Sigmoid colon (tissue), 7 donors: Measurements from ENCODE around the gene WDFY2. TPM values are rescaled to one million over a fixed set of nuclear protein-coding genes. Genes with fewer than 3 reads are reported as not detected.

Experiments
- DNase-seq: peaks from one replicate; pipeline ENCODE4 v3.0.0-alpha.2; 2019
- H3K27ac ChIP-seq, 4 donors: fragments of 200-600 bp; sonication (generic); one replicate each; pipeline ENCODE4 v1.5.1; 2016 to 2019; ENCODE audit warnings: mild to moderate bottlenecking in 1 of 4
- H3K27me3 ChIP-seq, 3 donors: fragments of 200-600 bp; sonication (generic); one replicate each; pipeline ENCODE4 v1.5.1; 2019; ENCODE audit warnings: mild to moderate bottlenecking in 1 of 3
- H3K36me3 ChIP-seq, 4 donors: fragments of 200-600 bp; sonication (generic); one replicate each; pipeline ENCODE4 v1.5.1; 2016 to 2019
- H3K4me1 ChIP-seq, 4 donors: fragments of 200-600 bp; sonication (generic); one replicate each; pipeline ENCODE4 v1.5.1; 2017 to 2019
- H3K4me3 ChIP-seq, 4 donors: fragments of 200-600 bp; sonication (generic); one replicate each; pipeline ENCODE4 v1.5.1; 2017 to 2019; ENCODE audit warnings: mild to moderate bottlenecking in 2 of 4, moderate library complexity in 1 of 4
- H3K9me3 ChIP-seq, 4 donors: fragments of 200-600 bp in 3 of 4; sonication (generic) in 3 of 4; one replicate each; pipeline versions ENCODE4 v1.5.1 to v1.6.1; 2013 to 2019
- EP300 ChIP-seq, 4 donors: sonication (generic); formaldehyde crosslinking; IDR thresholded peaks; one replicate each; pipeline ENCODE4 v1.6.1; 2017; ENCODE audit warnings: antibody characterized with exemption in 4 of 4
- POLR2A ChIP-seq, 2 donors: fragments of 450-650 bp; IDR thresholded peaks; one replicate each; pipeline ENCODE4 v1.6.1; 2016; ENCODE audit warnings: antibody characterized with exemption in 2 of 2, mild to moderate bottlenecking in 2 of 2, moderate library complexity in 2 of 2
- POLR2AphosphoS5 ChIP-seq, 4 donors: sonication (generic); formaldehyde crosslinking; IDR thresholded peaks; one replicate each; pipeline ENCODE4 v1.6.1; 2017; ENCODE audit warnings: antibody characterized with exemption in 4 of 4
- WGBS, 2 donors: extraction: QIAGEN DNeasy Blood & Tissue Kit; methylation state at CpG; one replicate each; pipeline ENCODE4 v1.1.7; 2013; 5-methylcytosine and 5-hydroxymethylcytosine counted together
- intact Hi-C: fragments of 100-400 bp; cut with DNase I; formaldehyde crosslinking; loops from one replicate; pipeline ENCODE4 v1.15.1; 2023
- polyA plus RNA-seq, 3 donors: library from polyadenylated mRNA; stranded (reverse); fragments of 200-250 nt; gene quantifications; one replicate each; pipeline ENCODE4 v1.2.3, GENCODE V29; 2013
- total RNA-seq, 4 donors: library from RNA; depleted of rRNA; stranded (reverse); fragments of >200 nt; gene quantifications; one replicate each; pipeline ENCODE4 v1.1.0, GENCODE V29; 2016
- TF ChIP-seq, protein P1 (sequence below), 4 experiments: fragments of 450-650 bp in 3 of 4; fragments of 200-600 bp in 1 of 4; IDR thresholded peaks; one replicate each; pipeline ENCODE4 v1.5.1; 2016 to 2019; ENCODE audit warnings: antibody characterized with exemption in 4 of 4, mild to moderate bottlenecking in 3 of 4, moderate library complexity in 2 of 4
- donor health status: healthy with polysubstance abuse.
- donor health status: Bipolar disorder and iron deficiency.
- donor health status: healthy.

Gene WDFY2
- total and polyA plus RNA-seq, 7 donors = 0.60 to 18.3 (median 7.3) TPM

DNA sequence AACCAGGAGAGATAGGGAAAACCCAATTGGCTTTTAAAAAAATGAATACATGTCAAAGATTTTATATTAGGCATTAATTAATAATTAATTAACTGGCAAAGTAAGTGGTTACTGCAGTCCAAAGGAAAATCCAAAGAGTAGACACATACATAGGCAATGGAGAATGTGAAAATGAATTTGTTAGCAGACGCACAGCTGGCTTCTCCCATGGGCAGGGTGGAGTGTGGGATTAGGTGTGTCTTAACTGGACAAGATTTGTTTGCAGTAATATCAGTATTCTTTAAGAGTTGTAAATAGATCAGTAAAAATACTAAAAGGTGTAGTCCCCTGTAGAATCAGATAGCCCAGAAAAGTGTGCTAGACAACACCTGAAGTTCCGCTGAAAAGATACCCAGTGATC, 161.0 kb downstream of the WDFY2 start:
- 96 to 97% methylated on average over 2 of the region's 2 CpGs for WGBS, 2 donors
- Histone ChIP-seq H3K27me3 (no peaks in the 10 kb centered on the region), H3K4me3 (no peak overlapping the region), H3K27ac (no peak overlapping the region), H3K4me1 (peaks cover 0 to 19% (median 9%) of the 10 kb centered on the region in 4 donors), H3K9me3 (peaks cover 0 to 8% (median 0%) of the 10 kb centered on the region in 4 donors), H3K36me3 (peaks cover 0 to 12% (median 0%) of the 10 kb centered on the region in 4 donors)
- intact Hi-C loops = no loop called here
- no peak for DNase-seq
- TF ChIP-seq, protein P1, sequence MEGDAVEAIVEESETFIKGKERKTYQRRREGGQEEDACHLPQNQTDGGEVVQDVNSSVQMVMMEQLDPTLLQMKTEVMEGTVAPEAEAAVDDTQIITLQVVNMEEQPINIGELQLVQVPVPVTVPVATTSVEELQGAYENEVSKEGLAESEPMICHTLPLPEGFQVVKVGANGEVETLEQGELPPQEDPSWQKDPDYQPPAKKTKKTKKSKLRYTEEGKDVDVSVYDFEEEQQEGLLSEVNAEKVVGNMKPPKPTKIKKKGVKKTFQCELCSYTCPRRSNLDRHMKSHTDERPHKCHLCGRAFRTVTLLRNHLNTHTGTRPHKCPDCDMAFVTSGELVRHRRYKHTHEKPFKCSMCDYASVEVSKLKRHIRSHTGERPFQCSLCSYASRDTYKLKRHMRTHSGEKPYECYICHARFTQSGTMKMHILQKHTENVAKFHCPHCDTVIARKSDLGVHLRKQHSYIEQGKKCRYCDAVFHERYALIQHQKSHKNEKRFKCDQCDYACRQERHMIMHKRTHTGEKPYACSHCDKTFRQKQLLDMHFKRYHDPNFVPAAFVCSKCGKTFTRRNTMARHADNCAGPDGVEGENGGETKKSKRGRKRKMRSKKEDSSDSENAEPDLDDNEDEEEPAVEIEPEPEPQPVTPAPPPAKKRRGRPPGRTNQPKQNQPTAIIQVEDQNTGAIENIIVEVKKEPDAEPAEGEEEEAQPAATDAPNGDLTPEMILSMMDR (IDR thresholded peaks at IDR 0.05) = no peak
- no peak for TF ChIP-seq POLR2A (IDR thresholded peaks at IDR 0.05)
- no peak for TF ChIP-seq EP300 (IDR thresholded peaks at IDR 0.05)
- no peak for TF ChIP-seq POLR2AphosphoS5 (IDR thresholded peaks at IDR 0.05)

DNA sequence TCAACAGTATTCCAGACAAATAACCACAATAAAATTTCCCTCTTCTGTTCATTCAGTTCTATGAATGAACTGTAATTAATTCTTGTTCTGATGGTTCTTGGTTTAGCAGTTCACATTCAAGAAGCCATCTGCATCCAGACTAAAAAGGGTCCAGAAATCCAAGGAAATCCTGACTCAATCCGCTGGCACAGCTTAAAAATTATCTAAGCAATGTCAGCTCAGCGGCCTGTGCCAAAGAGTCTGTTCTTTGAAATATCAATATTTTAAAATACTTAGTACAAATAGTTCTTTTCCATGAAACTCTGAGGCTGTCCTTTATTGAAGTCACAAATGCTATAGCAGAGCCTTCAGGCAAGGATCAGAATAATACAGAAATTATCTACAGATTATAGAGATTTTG, 162.5 kb downstream of the WDFY2 start:
- H3K27me3 ChIP-seq = no peaks in the 10 kb centered on the region
- TF ChIP-seq EP300 (IDR thresholded peaks at IDR 0.05) (no peak), POLR2A (IDR thresholded peaks at IDR 0.05) (no peak), POLR2AphosphoS5 (IDR thresholded peaks at IDR 0.05) (no peak)
- TF ChIP-seq, protein P1 (IDR thresholded peaks at IDR 0.05) = no peak
- intact Hi-C loops = no loop called here
- WGBS, 2 donors = 90 to 94% methylated on average over 2 of the region's 2 CpGs
- H3K9me3 ChIP-seq = peaks cover 0 to 8% (median 0%) of the 10 kb centered on the region in 4 donors
- DNase-seq = no peak
- H3K27ac ChIP-seq = peak overlapping the region in 1 of 4 donors; percentile 6
- no peak overlapping the region for H3K4me3 ChIP-seq
- H3K4me1 ChIP-seq = peaks cover 0 to 10% (median 0%) of the 10 kb centered on the region in 4 donors
- peaks cover 0 to 23% (median 0%) of the 10 kb centered on the region in 4 donors for H3K36me3 ChIP-seq

DNA sequence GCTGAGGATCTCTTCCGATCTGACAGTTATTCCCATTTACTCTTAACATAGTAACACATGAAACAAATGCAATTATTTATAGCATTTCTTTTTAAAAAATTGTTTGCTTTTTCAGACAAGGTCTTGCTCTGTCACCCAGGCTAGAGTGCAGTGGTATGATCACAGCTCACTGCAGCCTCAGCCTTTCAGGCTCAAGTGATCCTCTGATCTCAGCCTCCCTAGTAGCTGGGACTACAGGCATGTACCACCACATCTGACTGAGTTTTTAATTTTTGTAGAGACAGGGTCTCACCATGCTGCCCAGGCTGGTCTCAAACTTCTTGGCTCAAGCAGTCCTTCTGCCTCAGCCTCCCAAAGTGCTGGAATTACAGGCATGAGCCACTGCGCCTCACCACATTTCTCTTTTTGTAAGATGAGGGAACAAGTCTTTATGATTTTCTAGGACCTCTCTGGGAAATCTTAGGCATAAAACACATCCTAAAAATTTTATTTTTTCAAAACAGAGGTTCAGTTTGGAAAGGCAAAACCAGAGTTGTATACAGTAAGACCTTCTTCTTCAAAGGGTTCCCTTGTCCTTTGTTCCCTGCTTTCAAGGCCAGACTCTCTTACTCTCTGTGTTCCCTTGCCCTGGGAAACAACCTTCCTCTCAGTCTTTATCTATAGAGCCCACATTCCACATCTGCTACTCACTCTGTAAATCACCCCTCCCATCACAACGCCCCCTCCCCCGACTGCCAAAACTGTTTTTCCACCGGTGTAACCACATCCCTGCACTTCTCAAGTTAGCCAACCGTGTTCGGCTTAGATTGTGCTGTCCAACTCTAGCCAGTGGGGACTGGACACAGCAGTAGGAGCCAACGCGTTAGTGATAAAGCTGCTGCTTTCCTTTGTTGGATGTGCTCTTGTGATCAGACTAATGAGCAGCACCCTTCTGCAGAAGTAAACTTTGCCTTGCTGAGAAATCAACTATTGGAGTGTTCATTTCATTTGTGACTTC, 163.5 kb downstream of the WDFY2 start:
- no peak for TF ChIP-seq POLR2A (IDR thresholded peaks at IDR 0.05)
- TF ChIP-seq POLR2AphosphoS5 (IDR thresholded peaks at IDR 0.05) = no peak
- TF ChIP-seq, protein P1 (IDR thresholded peaks at IDR 0.05) = no peak
- no peak for TF ChIP-seq EP300 (IDR thresholded peaks at IDR 0.05)
- H3K27ac ChIP-seq = peak overlapping the region in 2 of 4 donors; percentile 6 to 9
- H3K36me3 ChIP-seq = peaks cover 0 to 31% (median 2%) of the 10 kb centered on the region in 4 donors
- no peaks in the 10 kb centered on the region for H3K27me3 ChIP-seq
- intact Hi-C loops = no loop called here
- 98% methylated on average over 9 of the region's 9 CpGs for WGBS, 2 donors
- H3K9me3 ChIP-seq = peaks cover 0 to 8% (median 0%) of the 10 kb centered on the region in 4 donors
- peaks cover 0 to 6% (median 0%) of the 10 kb centered on the region in 4 donors for H3K4me1 ChIP-seq
- no peak overlapping the region for H3K4me3 ChIP-seq
- no peak for DNase-seq

DNA sequence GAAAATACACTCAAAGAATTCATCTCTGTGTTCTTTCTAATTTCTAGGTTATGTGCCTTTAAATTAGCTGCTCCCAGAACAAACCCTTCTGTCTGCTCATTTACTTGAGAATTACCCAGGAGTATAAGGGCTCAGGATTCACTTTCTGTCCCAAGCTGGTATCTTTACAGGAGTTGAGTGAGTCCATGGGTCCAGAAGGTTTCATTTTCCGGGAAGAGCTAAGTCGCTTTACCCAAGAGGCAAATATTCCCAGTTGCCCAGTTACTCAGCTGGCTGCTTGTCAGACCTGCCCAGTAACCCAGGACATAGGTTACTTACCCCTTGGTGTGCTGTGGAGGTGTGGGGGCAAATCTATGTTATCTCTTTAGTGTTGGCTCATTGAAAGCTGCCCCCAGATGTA, 172.4 kb downstream of the WDFY2 start:
- no peak overlapping the region for H3K4me3 ChIP-seq
- intact Hi-C loops = no loop called here
- H3K9me3 ChIP-seq = no peaks in the 10 kb centered on the region
- 89 to 94% methylated on average over 2 of the region's 2 CpGs for WGBS, 2 donors
- no peaks in the 10 kb centered on the region for H3K27me3 ChIP-seq
- H3K27ac ChIP-seq = no peak overlapping the region
- H3K36me3 ChIP-seq = peaks cover 0 to 68% (median 9%) of the 10 kb centered on the region in 4 donors
- DNase-seq = no peak
- TF ChIP-seq, protein P1 (IDR thresholded peaks at IDR 0.05) = no peak
- TF ChIP-seq POLR2AphosphoS5 (IDR thresholded peaks at IDR 0.05) (no peak), EP300 (IDR thresholded peaks at IDR 0.05) (no peak), POLR2A (IDR thresholded peaks at IDR 0.05) (no peak)
- H3K4me1 ChIP-seq = no peaks in the 10 kb centered on the region
